ENCODE measurements around the gene CRYL1.

CRYL1 gene

DNA sequence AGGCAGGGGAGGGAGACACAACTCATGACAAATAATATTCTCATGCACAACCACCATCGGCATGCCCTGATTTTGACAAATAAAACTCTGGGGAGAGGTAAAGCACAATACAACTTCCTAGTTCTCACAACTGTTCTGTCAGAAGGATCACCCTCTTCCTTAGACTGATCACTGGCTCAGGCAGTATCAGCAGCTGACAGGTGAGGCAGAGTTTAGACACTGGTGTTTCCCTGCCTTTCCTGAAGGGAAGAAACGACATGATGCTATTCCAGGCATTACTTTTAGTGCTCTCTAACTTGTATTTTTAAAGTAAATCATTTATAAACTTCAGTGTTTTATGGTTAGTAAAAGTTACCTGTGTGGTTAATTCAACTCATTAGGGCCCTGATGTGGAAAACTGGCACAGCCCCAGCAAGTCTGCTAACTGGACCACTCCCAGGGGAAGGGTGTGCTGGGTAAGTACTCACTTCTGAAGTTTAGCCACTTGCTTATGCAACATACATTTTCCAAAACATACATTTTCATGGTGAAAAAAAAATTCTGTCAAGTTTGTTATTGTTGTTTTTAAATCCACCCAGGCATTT, 82.8 kb downstream of the CRYL1 start:
- TF ChIP-seq GABPA (IDR thresholded peaks at IDR 0.05; ENCODE audit: low read depth) = no peak
- TF ChIP-seq, protein P1, sequence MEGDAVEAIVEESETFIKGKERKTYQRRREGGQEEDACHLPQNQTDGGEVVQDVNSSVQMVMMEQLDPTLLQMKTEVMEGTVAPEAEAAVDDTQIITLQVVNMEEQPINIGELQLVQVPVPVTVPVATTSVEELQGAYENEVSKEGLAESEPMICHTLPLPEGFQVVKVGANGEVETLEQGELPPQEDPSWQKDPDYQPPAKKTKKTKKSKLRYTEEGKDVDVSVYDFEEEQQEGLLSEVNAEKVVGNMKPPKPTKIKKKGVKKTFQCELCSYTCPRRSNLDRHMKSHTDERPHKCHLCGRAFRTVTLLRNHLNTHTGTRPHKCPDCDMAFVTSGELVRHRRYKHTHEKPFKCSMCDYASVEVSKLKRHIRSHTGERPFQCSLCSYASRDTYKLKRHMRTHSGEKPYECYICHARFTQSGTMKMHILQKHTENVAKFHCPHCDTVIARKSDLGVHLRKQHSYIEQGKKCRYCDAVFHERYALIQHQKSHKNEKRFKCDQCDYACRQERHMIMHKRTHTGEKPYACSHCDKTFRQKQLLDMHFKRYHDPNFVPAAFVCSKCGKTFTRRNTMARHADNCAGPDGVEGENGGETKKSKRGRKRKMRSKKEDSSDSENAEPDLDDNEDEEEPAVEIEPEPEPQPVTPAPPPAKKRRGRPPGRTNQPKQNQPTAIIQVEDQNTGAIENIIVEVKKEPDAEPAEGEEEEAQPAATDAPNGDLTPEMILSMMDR (IDR thresholded peaks at IDR 0.05; ENCODE audit: insufficient read depth, low read length) = no peak
- TF ChIP-seq POLR2AphosphoS5 (IDR thresholded peaks at IDR 0.05; ENCODE audit: low read depth) = no peak
- TF ChIP-seq SPI1 (IDR thresholded peaks at IDR 0.05; ENCODE audit: borderline replicate concordance, low read depth) = no peak
- TF ChIP-seq, protein P2, sequence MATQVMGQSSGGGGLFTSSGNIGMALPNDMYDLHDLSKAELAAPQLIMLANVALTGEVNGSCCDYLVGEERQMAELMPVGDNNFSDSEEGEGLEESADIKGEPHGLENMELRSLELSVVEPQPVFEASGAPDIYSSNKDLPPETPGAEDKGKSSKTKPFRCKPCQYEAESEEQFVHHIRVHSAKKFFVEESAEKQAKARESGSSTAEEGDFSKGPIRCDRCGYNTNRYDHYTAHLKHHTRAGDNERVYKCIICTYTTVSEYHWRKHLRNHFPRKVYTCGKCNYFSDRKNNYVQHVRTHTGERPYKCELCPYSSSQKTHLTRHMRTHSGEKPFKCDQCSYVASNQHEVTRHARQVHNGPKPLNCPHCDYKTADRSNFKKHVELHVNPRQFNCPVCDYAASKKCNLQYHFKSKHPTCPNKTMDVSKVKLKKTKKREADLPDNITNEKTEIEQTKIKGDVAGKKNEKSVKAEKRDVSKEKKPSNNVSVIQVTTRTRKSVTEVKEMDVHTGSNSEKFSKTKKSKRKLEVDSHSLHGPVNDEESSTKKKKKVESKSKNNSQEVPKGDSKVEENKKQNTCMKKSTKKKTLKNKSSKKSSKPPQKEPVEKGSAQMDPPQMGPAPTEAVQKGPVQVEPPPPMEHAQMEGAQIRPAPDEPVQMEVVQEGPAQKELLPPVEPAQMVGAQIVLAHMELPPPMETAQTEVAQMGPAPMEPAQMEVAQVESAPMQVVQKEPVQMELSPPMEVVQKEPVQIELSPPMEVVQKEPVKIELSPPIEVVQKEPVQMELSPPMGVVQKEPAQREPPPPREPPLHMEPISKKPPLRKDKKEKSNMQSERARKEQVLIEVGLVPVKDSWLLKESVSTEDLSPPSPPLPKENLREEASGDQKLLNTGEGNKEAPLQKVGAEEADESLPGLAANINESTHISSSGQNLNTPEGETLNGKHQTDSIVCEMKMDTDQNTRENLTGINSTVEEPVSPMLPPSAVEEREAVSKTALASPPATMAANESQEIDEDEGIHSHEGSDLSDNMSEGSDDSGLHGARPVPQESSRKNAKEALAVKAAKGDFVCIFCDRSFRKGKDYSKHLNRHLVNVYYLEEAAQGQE (IDR thresholded peaks at IDR 0.05; ENCODE audit: insufficient replicate concordance, low read depth) = no peak
- Histone ChIP-seq H3K27me3 (ENCODE audit: insufficient read depth, poor library complexity, severe bottlenecking) (no peaks in the 10 kb centered on the region), H3K4me3 (replicated peaks; ENCODE audit: insufficient read depth, low read length) (no peak overlapping the region), H3K27ac (replicated peaks) (no peak overlapping the region)
- no peak for DNase-seq (ENCODE audit: low read depth in 1 of 2, low spot score in 1 of 2)

GRCh38 chr13:20442375-20442774, 83.3 kb downstream of the CRYL1 start:
- H3K27ac ChIP-seq (replicated peaks) = no peak overlapping the region
- TF ChIP-seq POLR2AphosphoS5 (IDR thresholded peaks at IDR 0.05; ENCODE audit: low read depth) (no peak), SPI1 (IDR thresholded peaks at IDR 0.05; ENCODE audit: borderline replicate concordance, low read depth) (no peak), GABPA (IDR thresholded peaks at IDR 0.05; ENCODE audit: low read depth) (no peak)
- TF ChIP-seq, protein P2 (IDR thresholded peaks at IDR 0.05; ENCODE audit: insufficient replicate concordance, low read depth) = no peak
- TF ChIP-seq, protein P1 (IDR thresholded peaks at IDR 0.05; ENCODE audit: insufficient read depth, low read length) = no peak
- H3K27me3 ChIP-seq (ENCODE audit: insufficient read depth, poor library complexity, severe bottlenecking) = no peaks in the 10 kb centered on the region
- no peak overlapping the region for H3K4me3 ChIP-seq (replicated peaks; ENCODE audit: insufficient read depth, low read length)
- DNase-seq (ENCODE audit: low read depth in 1 of 2, low spot score in 1 of 2) = no peak

DNA sequence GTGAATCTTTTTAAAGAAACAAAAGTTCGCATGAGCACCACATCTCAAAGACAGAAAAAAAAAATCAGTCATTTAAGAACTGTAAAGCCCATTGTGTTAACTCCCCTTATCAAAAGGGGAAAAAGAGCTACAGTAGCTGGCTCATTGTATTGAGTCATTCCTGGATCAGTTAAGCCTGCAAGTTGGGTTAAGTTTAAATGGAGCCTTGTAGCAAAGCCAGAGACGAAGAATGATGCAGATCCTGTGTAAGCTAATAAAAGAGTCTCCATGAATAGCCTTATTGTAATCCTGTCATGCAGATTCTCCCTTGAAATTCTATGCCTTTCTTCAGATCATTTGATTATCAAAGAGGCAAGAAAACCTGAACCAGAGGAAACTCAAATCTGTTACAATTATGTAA, 83.8 kb downstream of the CRYL1 start:
- no peak for DNase-seq (ENCODE audit: low read depth in 1 of 2, low spot score in 1 of 2)

More for the DNA sequence above, 83.8 kb downstream of the CRYL1 start:
- TF ChIP-seq GABPA (IDR thresholded peaks at IDR 0.05; ENCODE audit: low read depth) = no peak
- TF ChIP-seq, protein P2 (IDR thresholded peaks at IDR 0.05; ENCODE audit: insufficient replicate concordance, low read depth) = no peak
- Histone ChIP-seq H3K27ac (replicated peaks) (no peak overlapping the region), H3K27me3 (ENCODE audit: insufficient read depth, poor library complexity, severe bottlenecking) (no peaks in the 10 kb centered on the region), H3K4me3 (replicated peaks; ENCODE audit: insufficient read depth, low read length) (no peak overlapping the region)
